Measurements from ENCODE around the gene AOC3.
"Not testable (repeated sequence)": the region's sequence is repeated elsewhere in the genome, so short reads cannot be mapped to it uniquely, and the experiment has no call there.

The AOC3 gene

DNA sequence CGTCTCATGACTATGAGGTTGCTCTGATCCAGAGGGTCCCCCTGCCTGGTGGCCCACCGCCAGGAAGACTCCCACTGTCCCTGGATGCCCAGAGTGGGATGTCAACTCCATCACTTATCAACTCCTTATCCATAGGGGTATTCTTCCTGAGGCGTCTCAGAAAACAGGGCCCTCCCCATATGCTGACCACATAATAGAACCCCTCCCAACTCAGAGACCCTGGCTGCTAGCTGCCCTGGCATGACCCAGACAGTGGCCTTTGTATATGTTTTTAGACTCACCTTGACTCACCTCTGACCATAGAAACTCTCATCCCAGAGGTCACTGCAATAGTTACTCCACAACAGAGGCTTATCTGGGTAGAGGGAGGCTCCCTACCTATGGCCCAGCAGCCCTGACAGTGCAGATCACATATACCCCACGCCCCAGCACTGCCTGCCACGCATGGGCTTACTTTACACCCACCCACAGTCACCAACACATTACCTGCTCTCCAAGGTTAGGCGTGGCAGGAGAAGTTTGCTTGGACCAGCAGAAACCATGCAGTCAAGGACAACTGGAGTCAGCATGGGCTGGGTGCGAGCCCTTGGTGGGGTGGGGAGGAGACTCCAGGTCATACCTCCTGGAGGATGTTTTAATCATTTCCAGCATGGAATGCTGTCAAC is 47.3 kb downstream of the AOC3 start:
- Histone ChIP-seq H3K4me3 (ENCODE audit: extremely low read depth, insufficient read depth, low read length, poor library complexity, severe bottlenecking) (no peak overlapping the region), H3K27ac (ENCODE audit: low read depth, low read length, severe bottlenecking) (no peak overlapping the region), H3K36me3 (ENCODE audit: control insufficient read depth, insufficient read depth, low read length) (no peaks in the 10 kb centered on the region), H3K4me1 (ENCODE audit: control insufficient read depth, insufficient read depth, low read length, poor library complexity, severe bottlenecking) (peaks cover 12% of the 10 kb centered on the region), H3K9me3 (ENCODE audit: control insufficient read depth, low read length) (no peaks in the 10 kb centered on the region)
- WGBS, 2 experiments (ENCODE audit: insufficient coverage in 2 of 2), result 89 to 95% methylated on average over 3 to 5 of the region's 7 CpGs

DNA sequence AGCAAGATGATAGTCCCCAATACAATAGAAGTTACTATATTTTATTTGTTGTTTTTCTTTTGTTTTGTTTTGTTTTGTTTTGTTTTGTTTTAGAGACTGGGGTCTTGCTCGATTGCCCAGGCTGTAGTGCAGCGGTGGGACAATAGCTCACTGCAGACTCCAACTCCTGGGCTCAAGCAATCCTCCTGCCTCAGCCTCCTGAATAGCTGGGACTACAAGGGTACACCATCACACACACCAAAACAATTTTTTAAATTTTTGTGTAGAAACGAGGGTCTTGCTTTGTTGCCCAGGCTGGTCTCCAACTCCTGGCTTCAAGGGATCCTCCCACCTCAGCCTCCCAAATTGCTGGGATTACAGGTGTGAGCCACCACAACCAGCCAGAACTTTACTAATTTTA is 49.0 kb downstream of the AOC3 start:
- H3K27ac ChIP-seq (ENCODE audit: low read depth, low read length, severe bottlenecking); H3K4me1 ChIP-seq (ENCODE audit: control insufficient read depth, insufficient read depth, low read length, poor library complexity, severe bottlenecking); H3K9me3 ChIP-seq (ENCODE audit: control insufficient read depth, low read length); H3K4me3 ChIP-seq (ENCODE audit: extremely low read depth, insufficient read depth, low read length, poor library complexity, severe bottlenecking); H3K36me3 ChIP-seq (ENCODE audit: control insufficient read depth, insufficient read depth, low read length): not testable (repeated sequence)
- WGBS, 2 experiments (ENCODE audit: insufficient coverage in 2 of 2), result 89 to 100% methylated on average over 1 of the region's 3 CpGs

DNA sequence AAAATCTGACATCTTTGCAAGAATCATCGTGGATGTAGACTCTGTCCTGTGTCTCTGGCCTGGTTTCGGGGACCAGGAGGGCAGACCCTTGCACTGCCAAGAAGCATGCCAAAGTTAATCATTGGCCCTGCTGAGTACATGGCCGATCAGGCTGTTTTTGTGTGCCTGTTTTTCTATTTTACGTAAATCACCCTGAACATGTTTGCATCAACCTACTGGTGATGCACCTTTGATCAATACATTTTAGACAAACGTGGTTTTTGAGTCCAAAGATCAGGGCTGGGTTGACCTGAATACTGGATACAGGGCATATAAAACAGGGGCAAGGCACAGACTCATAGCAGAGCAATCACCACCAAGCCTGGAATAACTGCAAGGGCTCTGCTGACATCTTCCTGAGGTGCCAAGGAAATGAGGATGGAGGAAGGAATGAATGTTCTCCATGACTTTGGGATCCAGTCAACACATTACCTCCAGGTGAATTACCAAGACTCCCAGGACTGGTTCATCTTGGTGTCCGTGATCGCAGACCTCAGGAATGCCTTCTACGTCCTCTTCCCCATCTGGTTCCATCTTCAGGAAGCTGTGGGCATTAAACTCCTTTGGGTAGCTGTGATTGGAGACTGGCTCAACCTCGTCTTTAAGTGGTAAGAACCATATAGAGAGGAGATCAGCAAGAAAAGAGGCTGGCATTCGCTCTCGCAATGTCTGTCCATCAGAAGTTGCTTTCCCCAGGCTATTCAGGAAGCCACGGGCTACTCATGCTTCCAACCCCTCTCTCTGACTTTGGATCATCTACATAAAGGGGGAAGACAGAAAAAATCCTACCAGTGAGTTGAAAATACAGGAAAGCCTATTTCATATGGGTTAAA is 49.7 kb downstream of the AOC3 start, which contains the start of gene G6PC1:
Gene G6PC1, plus strand, starts transcription at position 340 of the 872 bp plus-strand sequence. Its CDS starts 78 bp downstream, at position 418.
- 87 to 89% methylated on average over 9 to 11 of the region's 12 CpGs for WGBS, 2 experiments (ENCODE audit: insufficient coverage in 2 of 2)
- Histone ChIP-seq H3K27ac (ENCODE audit: low read depth, low read length, severe bottlenecking) (no peak within 1 kb of the TSS), H3K4me1 (ENCODE audit: control insufficient read depth, insufficient read depth, low read length, poor library complexity, severe bottlenecking) (no peaks in the 10 kb centered on the region), H3K4me3 (ENCODE audit: extremely low read depth, insufficient read depth, low read length, poor library complexity, severe bottlenecking) (no peak within 1 kb of the TSS), H3K9me3 (ENCODE audit: control insufficient read depth, low read length) (no peaks in the 10 kb centered on the region), H3K36me3 (ENCODE audit: control insufficient read depth, insufficient read depth, low read length) (no peaks in the 10 kb centered on the region)

DNA sequence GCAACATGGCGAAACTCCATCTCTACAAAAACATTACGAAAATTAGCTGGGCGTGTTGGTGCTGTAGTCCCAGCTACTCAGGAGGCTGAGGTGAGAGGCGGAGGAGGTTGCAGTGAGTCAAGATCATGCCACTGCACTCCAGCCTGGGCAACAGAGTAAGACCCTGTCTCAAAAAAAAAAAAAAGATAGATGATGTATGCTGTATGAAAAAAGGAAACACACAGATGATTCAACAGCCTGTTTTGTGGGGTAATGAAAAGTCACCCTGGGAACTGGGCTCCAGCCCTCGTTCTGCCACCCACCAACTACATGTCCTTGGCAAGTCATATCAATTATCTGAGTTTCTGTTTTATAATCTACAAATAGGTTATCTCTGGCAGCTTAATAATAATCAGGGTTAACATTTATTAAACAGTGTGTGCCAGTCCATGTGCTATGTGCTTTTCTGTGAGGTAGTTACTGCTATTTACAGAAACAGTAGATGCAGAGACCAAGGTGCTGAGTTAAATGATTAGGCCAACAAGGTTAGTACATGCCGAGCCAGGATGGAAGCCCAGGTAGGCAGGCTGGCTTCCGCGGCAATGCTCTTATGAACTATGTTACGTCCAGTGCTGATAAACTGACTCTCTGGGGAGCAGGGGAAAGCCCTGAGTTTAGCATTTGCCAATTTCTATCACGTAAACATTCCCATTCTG is 50.7 kb downstream of the AOC3 start:
- no peaks in the 10 kb centered on the region for H3K9me3 ChIP-seq (ENCODE audit: control insufficient read depth, low read length)
- no peak overlapping the region for H3K4me3 ChIP-seq (ENCODE audit: extremely low read depth, insufficient read depth, low read length, poor library complexity, severe bottlenecking)
- H3K36me3 ChIP-seq (ENCODE audit: control insufficient read depth, insufficient read depth, low read length), result no peaks in the 10 kb centered on the region
- WGBS, 2 experiments (ENCODE audit: insufficient coverage in 2 of 2), result 78 to 93% methylated on average over 5 to 8 of the region's 10 CpGs
- H3K4me1 ChIP-seq (ENCODE audit: control insufficient read depth, insufficient read depth, low read length, poor library complexity, severe bottlenecking), result no peaks in the 10 kb centered on the region
- no peak overlapping the region for H3K27ac ChIP-seq (ENCODE audit: low read depth, low read length, severe bottlenecking)

DNA sequence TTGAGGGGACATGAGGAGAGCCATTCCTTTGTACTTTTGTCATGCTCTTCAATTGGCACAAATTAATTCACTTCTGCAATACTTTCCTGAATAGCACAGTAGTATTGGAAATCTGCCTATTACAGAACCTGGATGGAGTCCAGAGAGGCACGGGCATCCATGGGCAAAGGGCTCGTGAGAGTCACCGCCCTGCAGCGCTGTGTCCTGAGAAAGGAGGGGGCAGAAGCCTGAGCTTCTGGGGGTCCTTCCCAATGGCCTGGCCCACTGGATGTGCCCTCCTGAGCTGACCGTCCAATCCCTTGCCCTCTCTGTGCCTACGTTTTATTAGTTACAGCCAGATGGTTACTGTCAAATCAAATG is 53.1 kb downstream of the AOC3 start:
- H3K4me1 ChIP-seq (ENCODE audit: control insufficient read depth, insufficient read depth, low read length, poor library complexity, severe bottlenecking), result no peaks in the 10 kb centered on the region
- H3K27ac ChIP-seq (ENCODE audit: low read depth, low read length, severe bottlenecking), result no peak overlapping the region
- WGBS, 2 experiments (ENCODE audit: insufficient coverage in 2 of 2), result 98 to 100% methylated on average over 4 of the region's 6 CpGs
- H3K36me3 ChIP-seq (ENCODE audit: control insufficient read depth, insufficient read depth, low read length), result no peaks in the 10 kb centered on the region
- no peak overlapping the region for H3K4me3 ChIP-seq (ENCODE audit: extremely low read depth, insufficient read depth, low read length, poor library complexity, severe bottlenecking)
- no peaks in the 10 kb centered on the region for H3K9me3 ChIP-seq (ENCODE audit: control insufficient read depth, low read length)

DNA sequence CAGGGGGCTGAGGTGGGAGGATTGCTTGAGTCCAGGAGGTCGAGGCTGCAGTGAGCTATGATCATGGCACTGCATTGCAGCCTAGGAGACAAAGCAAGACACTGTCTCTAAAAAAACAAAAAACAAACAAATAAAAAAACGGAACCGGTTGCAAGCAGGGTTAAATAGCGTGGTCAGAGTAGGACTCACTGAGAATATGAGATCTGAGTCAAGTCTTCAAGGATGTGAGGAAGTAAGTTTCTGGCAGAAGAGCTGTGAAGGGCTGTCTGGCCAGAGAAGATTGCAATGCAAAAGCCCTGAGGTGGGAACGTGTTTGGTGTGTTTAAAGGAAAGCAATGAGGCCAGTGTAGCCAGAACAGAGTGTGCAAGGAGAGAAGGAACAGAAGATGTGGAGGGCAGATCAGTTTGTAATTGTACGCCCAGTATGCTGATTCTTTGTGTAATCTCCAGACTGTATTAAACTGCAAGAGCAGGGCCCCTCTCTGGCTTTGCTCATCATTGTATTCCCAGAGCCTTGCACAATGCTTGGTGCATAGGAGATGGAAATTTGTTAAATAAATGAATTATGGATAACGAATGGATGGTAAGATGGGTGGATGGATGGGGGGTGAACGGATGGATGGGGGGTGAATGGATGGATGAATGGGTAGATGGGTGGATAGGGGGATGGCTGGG is 55.9 kb downstream of the AOC3 start:
- Histone ChIP-seq H3K27ac (ENCODE audit: low read depth, low read length, severe bottlenecking) (no peak overlapping the region), H3K4me3 (ENCODE audit: extremely low read depth, insufficient read depth, low read length, poor library complexity, severe bottlenecking) (no peak overlapping the region), H3K4me1 (ENCODE audit: control insufficient read depth, insufficient read depth, low read length, poor library complexity, severe bottlenecking) (no peaks in the 10 kb centered on the region), H3K36me3 (ENCODE audit: control insufficient read depth, insufficient read depth, low read length) (no peaks in the 10 kb centered on the region), H3K9me3 (ENCODE audit: control insufficient read depth, low read length) (no peaks in the 10 kb centered on the region)
- WGBS, 2 experiments (ENCODE audit: insufficient coverage in 2 of 2), result 83 to 87% methylated on average over 4 to 8 of the region's 8 CpGs

Measured in mesodermal cell (in vitro differentiated cells).